Ovary (tissue), 3 donors: ENCODE measurements around the gene JAML.

Experiments
- CTCF ChIP-seq, 3 donors: fragments of 450-650 bp in 2 of 3; fragments of 200-600 bp in 1 of 3; IDR thresholded peaks; one replicate each; pipeline versions ENCODE4 v1.5.1 to v1.8.0; 2016 to 2022; ENCODE audit warnings: antibody characterized with exemption in 3 of 3, mild to moderate bottlenecking in 1 of 3
- EP300 ChIP-seq: sonication (generic); formaldehyde crosslinking; IDR thresholded peaks from one replicate; pipeline ENCODE4 v1.6.1; 2017; ENCODE audit warnings: antibody characterized with exemption
- donor health status: DM: no; HTN: no; CAD: no.

DNA sequence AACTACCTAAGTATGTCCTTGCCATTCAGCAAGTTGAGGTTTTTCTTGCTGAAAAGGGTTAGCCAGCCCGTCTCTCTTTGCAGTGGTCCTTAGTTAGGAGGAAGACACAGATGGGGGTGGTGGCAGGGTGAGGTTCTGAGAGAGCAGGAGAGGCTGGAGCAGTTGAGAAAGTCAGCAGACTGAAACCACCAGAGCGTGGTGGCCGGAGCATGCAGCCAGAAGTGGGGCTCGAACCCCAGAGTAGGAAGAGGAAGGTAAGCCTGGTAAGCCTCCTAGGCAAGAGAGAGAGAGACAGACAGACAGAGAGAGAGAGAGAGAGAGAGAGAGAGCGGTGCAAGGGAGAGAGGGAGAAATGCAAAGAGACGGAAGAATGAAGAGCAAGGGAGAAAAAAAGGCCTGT is 63.0 kb downstream of the JAML start:
- no peak for TF ChIP-seq CTCF (IDR thresholded peaks at IDR 0.05)
- no peak for TF ChIP-seq EP300
